C1 segment of cervical spinal cord (tissue), 14 donors: Measurements from ENCODE around the gene RASEF.
"Not testable (repeated sequence)": the region's sequence is repeated elsewhere in the genome, so short reads cannot be mapped to it uniquely, and the experiment has no call there.

Experiments
- DNase-seq, 14 donors: peaks; one replicate each; lab custom pipeline; 2025; lab: John Stamatoyannopoulos, UW

Gene RASEF

DNA sequence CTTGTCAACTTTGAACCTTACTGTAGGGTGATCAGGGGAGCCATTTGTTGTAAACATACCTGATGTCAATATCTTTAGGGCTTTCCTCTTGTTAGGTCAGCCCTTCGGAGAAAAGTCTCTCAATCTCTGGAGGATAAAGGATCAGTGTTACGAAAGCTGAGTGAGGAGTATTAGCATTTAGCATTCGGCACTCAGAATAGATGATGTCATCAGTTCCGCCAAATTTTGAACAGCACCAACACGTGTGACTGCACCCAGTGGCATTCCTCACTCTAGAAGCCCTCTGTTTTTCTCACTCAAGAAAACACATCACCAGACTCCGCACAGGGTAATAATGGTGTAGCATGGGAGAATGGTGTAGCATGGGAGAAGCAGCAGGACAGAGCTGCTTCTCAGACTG, 87.8 kb downstream of the RASEF start:
- no peak for DNase-seq

DNA sequence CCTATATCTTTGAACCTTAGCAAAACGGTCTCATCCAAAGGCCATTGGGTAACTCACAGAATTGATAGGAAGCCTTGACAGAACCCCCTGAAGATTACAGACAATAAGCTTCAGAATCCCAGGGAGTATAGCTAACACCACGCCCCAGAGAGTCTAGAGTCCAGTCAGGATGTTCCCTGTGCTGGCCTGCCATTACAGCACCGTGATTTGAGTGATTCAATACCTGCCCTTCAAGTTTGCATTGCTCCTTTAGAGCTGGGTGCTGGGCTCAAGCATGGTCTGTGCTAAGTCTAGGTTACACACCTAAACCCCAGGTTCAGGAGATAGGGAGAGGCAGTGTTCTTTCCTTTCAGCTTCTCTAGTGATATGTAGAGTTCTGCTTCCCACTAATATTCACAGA, 90.5 kb downstream of the RASEF start:
- DNase-seq: no peak

DNA sequence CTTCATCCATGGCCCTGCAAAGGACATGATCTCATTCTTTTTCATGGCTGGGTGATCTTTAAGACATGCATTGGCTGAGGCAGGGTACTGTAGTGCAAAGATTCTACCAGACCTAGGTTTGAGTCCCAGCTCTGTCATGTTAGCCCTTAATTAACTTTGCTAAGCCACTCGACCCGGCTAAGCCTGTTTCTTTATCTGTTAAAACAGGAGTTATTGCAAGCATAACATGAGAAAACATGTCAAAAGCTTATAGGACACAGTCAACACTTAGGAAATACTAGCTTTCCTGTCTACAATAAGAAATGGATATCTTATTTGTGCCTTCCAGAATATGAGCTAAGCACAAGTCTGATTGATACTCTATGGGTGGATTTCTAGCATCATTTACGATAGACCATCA, 92.6 kb downstream of the RASEF start:
- DNase-seq: no peak

- no peak for DNase-seq
Measured at GRCh38 chr9:82969291-82969690, 93.7 kb downstream of the RASEF start.

GRCh38 chr9:82968816-82969215, 94.1 kb downstream of the RASEF start:
- DNase-seq: no peak

- no peak for DNase-seq
Measured at GRCh38 chr9:82968388-82968787, 94.6 kb downstream of the RASEF start.

DNA sequence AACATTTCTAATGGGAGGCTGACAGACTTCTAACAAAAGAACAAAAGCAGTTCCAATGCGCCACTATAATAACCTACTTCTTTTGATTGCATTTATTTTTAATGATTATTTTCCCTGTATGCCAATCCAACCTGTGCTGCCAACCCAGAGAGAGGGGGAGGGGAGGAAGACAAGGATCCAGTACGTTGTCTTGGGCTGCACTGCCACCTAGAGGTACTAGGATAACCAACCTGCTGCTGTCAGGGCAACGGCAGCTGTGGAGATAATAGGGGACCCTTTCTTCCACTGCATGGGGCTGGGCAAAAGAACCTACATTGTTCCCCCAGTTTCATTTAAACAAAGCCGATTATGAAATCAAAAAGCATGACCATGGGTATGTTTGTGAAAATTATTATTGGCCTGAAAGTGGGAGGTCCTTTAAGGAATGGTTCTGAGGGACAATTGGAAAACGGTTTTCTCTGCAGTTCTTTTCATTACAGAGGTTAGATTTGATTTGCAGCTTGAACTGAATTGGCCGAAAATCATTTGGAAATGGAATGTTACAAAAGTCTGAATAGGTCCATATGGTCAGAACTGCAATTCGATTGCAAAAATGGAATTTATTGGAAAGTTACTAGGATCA, 101.3 kb downstream of the RASEF start:
- DNase-seq: peak in 13 of 14 donors; percentile 7 to 71 (median 47)

- no peak for DNase-seq
Measured at GRCh38 chr9:82957529-82958379, 105.2 kb downstream of the RASEF start.

GRCh38 chr9:82949203-82949602, 113.7 kb downstream of the RASEF start:
- DNase-seq: no peak

DNA sequence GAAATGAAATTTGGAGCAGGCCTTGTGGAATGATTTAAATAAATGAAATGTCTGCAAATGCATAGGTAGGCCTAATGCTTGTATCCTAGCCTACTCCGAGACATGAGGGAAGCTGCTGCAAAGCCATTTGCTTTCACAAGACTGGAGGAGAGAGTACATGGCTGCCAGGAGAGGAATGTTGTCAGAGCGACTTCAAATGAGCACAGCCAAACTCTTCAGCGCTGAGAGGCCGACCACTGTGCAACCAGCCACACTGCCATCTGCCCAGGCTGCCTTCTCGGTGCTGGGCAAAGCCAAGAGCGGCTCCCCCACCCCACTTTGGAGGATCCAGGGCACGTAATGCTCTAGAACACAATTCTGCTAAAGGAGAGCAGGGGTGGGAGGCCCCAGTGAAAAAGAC, 122.6 kb downstream of the RASEF start:
- peak in 2 of 14 donors; percentile 30 to 92 for DNase-seq

- peak in 1 of 14 donors; percentile 34 for DNase-seq
Measured at GRCh38 chr9:82939451-82939850, 123.5 kb downstream of the RASEF start.

- DNase-seq: no peak
Measured at GRCh38 chr9:82938426-82939218, 124.3 kb downstream of the RASEF start.

DNA sequence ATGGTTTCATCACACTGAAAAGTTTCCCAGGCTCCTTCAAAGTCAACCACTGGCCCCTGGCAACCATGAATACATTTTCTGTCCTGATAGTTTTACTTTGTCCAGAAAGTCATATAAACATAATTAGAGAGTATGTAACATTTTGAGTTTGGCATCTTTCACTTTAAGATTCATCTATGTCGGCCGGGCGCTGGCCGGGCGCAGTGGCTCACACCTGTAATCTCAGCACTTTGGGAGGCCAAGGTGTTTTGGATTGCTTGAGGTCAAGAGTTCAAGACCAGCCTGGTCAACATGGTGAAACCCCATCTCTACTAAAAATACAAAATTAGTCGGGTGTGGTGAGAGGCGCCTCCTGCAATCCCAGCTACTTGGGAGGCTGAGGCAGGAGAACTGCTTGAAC, 126.4 kb downstream of the RASEF start:
- DNase-seq: not testable (repeated sequence)

DNA sequence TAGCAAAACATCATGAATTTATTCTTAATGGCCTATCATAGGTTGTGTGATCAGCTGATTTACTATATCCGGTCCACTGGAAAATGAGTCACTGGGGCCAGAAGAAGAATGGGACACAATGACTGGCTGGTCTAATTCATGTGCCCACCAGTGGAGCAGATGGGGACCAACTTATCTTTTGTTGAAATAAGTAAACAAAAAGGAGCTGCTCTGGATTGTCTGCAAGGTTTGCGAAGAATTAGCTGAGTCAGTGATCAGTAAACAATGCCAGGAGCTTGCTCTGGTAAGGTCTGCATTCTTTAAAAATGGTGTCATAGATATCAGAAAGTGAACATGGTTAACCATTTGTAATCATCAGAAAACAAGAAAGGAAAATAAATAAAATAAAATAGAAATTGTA, 128.0 kb downstream of the RASEF start:
- no peak for DNase-seq

DNA sequence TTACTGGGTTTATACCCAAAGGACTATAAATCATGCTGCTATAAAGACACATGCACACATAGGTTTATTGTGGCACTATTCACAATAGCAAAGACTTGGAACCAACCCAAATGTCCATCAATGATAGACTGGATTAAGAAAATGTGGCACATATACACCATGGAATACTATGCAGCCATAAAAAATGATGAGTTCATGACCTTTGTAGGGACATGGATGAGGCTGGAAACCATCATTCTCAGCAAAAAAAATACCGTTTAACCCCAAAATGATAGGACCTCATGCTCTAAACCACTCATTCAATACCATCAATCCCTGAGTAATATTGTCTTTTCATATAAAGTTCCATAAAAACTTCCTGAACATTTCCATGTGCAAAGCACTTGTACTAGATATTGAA, 128.9 kb downstream of the RASEF start:
- DNase-seq: not testable (repeated sequence)

DNA sequence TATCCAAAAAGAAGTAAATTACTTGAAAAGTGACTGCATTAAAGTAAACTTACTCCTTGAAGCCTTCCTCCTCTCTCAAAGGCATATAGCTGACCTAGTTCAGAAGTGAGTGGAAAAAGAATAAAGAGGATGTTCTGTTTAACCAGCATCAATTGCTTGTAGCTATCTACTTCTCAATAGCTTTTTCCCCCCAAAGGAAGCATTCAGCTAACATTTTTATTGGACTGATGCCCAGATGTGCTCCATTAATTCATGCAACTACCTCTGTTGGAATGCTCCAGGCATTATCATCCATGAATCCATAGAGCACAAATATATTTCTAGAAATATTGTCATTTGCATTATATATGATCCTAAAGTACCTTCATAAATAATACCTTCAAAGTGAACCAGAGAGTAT, 132.8 kb downstream of the RASEF start:
- DNase-seq: no peak
